WTC11 (cell line): Measurements from ENCODE around the gene TPM3. TPM values are rescaled to one million over a fixed set of nuclear protein-coding genes. Genes with fewer than 3 reads are reported as not detected.

Experiments used
- AR ChIP-seq: fragments of 250-450 bp; sonication (Bioruptor Pico); IDR thresholded peaks from 2 replicates; pipeline ENCODE4 v1.9.0; 2021; ENCODE audit warnings: mild to moderate bottlenecking
- ARID4B ChIP-seq: sonication (generic); formaldehyde crosslinking; IDR thresholded peaks from 2 replicates; pipeline ENCODE4 v1.8.0; 2023; ENCODE audit warnings: missing genetic modification reagents, mild to moderate bottlenecking, borderline replicate concordance
- ATF6 ChIP-seq: sonication (generic); formaldehyde crosslinking; IDR thresholded peaks from 2 replicates; pipeline ENCODE4 v1.8.1; 2023; ENCODE audit warnings: mild to moderate bottlenecking, missing genetic modification reagents
- CREB1 ChIP-seq: sonication (generic); formaldehyde crosslinking; IDR thresholded peaks from 2 replicates; pipeline ENCODE4 v1.8.0; 2023; ENCODE audit warnings: mild to moderate bottlenecking, missing genetic modification reagents
- E2F5 ChIP-seq: sonication (generic); formaldehyde crosslinking; IDR thresholded peaks from 2 replicates; pipeline ENCODE4 v1.8.1; 2022; ENCODE audit warnings: mild to moderate bottlenecking, moderate library complexity, missing genetic modification reagents
- HMGXB4 ChIP-seq: sonication (generic); formaldehyde crosslinking; IDR thresholded peaks from 2 replicates; pipeline ENCODE4 v1.8.1; 2023; ENCODE audit warnings: mild to moderate bottlenecking, moderate library complexity, missing genetic modification reagents
- IRF2 ChIP-seq: sonication (generic); formaldehyde crosslinking; IDR thresholded peaks from 2 replicates; pipeline ENCODE4 v1.8.0; 2022; ENCODE audit warnings: low read depth, missing genetic modification reagents, borderline replicate concordance
- JAZF1 ChIP-seq: fragments of 250-450 bp; sonication (Bioruptor Pico); IDR thresholded peaks from 2 replicates; pipeline ENCODE4 v1.9.0; 2021; ENCODE audit warnings: moderate library complexity, mild to moderate bottlenecking, inconsistent platforms
- JUN ChIP-seq: sonication (generic); formaldehyde crosslinking; IDR thresholded peaks from 2 replicates; pipeline ENCODE4 v1.8.0; 2023; ENCODE audit warnings: mild to moderate bottlenecking, missing genetic modification reagents
- NR1H2 ChIP-seq: sonication (generic); formaldehyde crosslinking; IDR thresholded peaks from 2 replicates; pipeline ENCODE4 v1.9.0; 2021; ENCODE audit warnings: mild to moderate bottlenecking, moderate library complexity, missing genetic modification reagents
- PRDM15 ChIP-seq: sonication (generic); formaldehyde crosslinking; IDR thresholded peaks from 2 replicates; pipeline ENCODE4 v1.8.0; 2022; ENCODE audit warnings: missing genetic modification reagents
- RORB ChIP-seq: fragments of 250-450 bp; sonication (Bioruptor Pico); IDR thresholded peaks from 2 replicates; pipeline ENCODE4 v1.9.0; 2021; ENCODE audit warnings: mild to moderate bottlenecking
- STAT6 ChIP-seq: sonication (generic); formaldehyde crosslinking; conservative IDR thresholded peaks from 2 replicates; pipeline ENCODE4 v1.8.1; 2023; ENCODE audit warnings: mild to moderate bottlenecking, low read depth, missing genetic modification reagents, moderate library complexity
- ZMAT4 ChIP-seq: fragments of 250-450 bp; sonication (Bioruptor Pico); IDR thresholded peaks from 2 replicates; pipeline ENCODE4 v1.9.0; 2021; ENCODE audit warnings: mild to moderate bottlenecking
- ZNF263 ChIP-seq: sonication (generic); formaldehyde crosslinking; IDR thresholded peaks from 2 replicates; pipeline ENCODE4 v1.8.1; 2022; ENCODE audit warnings: low read depth, mild to moderate bottlenecking, moderate library complexity, missing genetic modification reagents
- ZNF317 ChIP-seq: sonication (generic); formaldehyde crosslinking; IDR thresholded peaks from 2 replicates; pipeline ENCODE4 v1.8.1; 2023; ENCODE audit warnings: low read depth, mild to moderate bottlenecking, moderate library complexity, missing genetic modification reagents, borderline replicate concordance
- ZNF416 ChIP-seq: fragments of 250-450 bp; sonication (Bioruptor Pico); IDR thresholded peaks from 2 replicates; pipeline ENCODE4 v1.9.0; 2021; ENCODE audit warnings: mild to moderate bottlenecking, inconsistent platforms
- total RNA-seq: library from RNA; stranded (reverse); gene quantifications from 3 replicates; pipeline ENCODE4 v1.2.3, GENCODE V29; 2021

TPM3 gene
- total RNA-seq, 1 experiment from 2014 or later = 614 TPM

GRCh38 chr1:154220071-154220969, 28.4 kb upstream of the TPM3 start, which contains the start of gene UBAP2L (continued):
- TF ChIP-seq ZNF263 (CRISPR knock-in tag) (no peak), PRDM15 (CRISPR knock-in tag) (peak; percentile 43; the same call in 1 of the 2 replicates), HMGXB4 (CRISPR knock-in tag) (peak; percentile 83; the same call in 1 of the 2 replicates), ZNF317 (CRISPR knock-in tag) (no peak), ATF6 (CRISPR knock-in tag) (no peak), NR1H2 (CRISPR knock-in tag) (no peak), JAZF1 (CRISPR knock-in tag) (no peak), STAT6 (CRISPR knock-in tag) (no peak), ZMAT4 (CRISPR knock-in tag) (no peak), AR (CRISPR knock-in tag) (no peak), ARID4B (peak; percentile 0; the same call in 1 of the 2 replicates), ZNF416 (CRISPR knock-in tag) (no peak), JUN (CRISPR knock-in tag) (0 out of 2 replicates have a peak, but pooled peaks have one; percentile 12), CREB1 (peak; percentile 79; the same call in 1 of the 2 replicates), IRF2 (CRISPR knock-in tag) (no peak), E2F5 (peak; percentile 92), RORB (no peak)
